ENCODE results near the gene WDR93. TPM values are rescaled to one million over a fixed set of nuclear protein-coding genes. Genes with fewer than 3 reads are reported as not detected.
"Not testable (repeated sequence)": the region's sequence is repeated elsewhere in the genome, so short reads cannot be mapped to it uniquely, and the experiment has no call there.

WDR93 gene
- total and polyA plus RNA-seq, 5 experiments from 2014 or later = 0.19 to 0.33 TPM; not detected in 3

GRCh38 chr15:89774492-89774891, 83.9 kb downstream of the WDR93 start:
- peaks cover 4 to 37% (median 15%) of the 10 kb centered on the region in 5 donors for H3K27me3 Mint-ChIP-seq
- no peak overlapping the region for H3K4me3 Mint-ChIP-seq
- H3K27ac Mint-ChIP-seq = no peak overlapping the region
- ATAC-seq (no peak), DNase-seq (no peak)
- peaks cover 0 to 2% (median 0%) of the 10 kb centered on the region in 4 donors for H3K4me1 Mint-ChIP-seq
- no peaks in the 10 kb centered on the region for H3K9me3 Mint-ChIP-seq
- no peaks in the 10 kb centered on the region for H3K36me3 Mint-ChIP-seq
- POLR2A ChIA-PET = no interaction called here

- ATAC-seq (no peak), DNase-seq (no peak)
- POLR2A ChIA-PET = no interaction called here
- Mint-ChIP-seq H3K4me3 (peak overlapping the region in 7 of 10 donors; percentile 14 to 57 (median 24)), H3K36me3 (no peaks in the 10 kb centered on the region), H3K9me3 (no peaks in the 10 kb centered on the region), H3K27me3 (peaks cover 7 to 42% (median 25%) of the 10 kb centered on the region in 5 donors), H3K4me1 (peaks cover 0 to 4% (median 2%) of the 10 kb centered on the region in 4 donors), H3K27ac (no peak overlapping the region)
Measured at GRCh38 chr15:89775815-89776214, 85.2 kb downstream of the WDR93 start.

GRCh38 chr15:89776274-89777072, 85.9 kb downstream of the WDR93 start, which contains the start of gene MESP2:
Gene MESP2 (plus strand): TSS chr15:89776332. CDS start chr15:89776358, 26 bp downstream.
- peaks cover 0 to 10% (median 2%) of the 10 kb centered on the region in 4 donors for H3K4me1 Mint-ChIP-seq
- no peak within 1 kb of the TSS for H3K27ac Mint-ChIP-seq
- peak within 1 kb of the TSS in 9 of 10 donors; percentile 34 to 64 (median 55) for H3K4me3 Mint-ChIP-seq
- DNase-seq = peak in 7 of 10 donors; percentile 6 to 39 (median 35)
- peaks cover 7 to 48% (median 28%) of the 10 kb centered on the region in 5 donors for H3K27me3 Mint-ChIP-seq
- H3K36me3 Mint-ChIP-seq = no peaks in the 10 kb centered on the region
- no peaks in the 10 kb centered on the region for H3K9me3 Mint-ChIP-seq
- peak; percentile 29 to 62 for ATAC-seq
- POLR2A ChIA-PET = no interaction called here

GRCh38 chr15:89777073-89777751, 86.6 kb downstream of the WDR93 start:
- no peaks in the 10 kb centered on the region for H3K36me3 Mint-ChIP-seq
- H3K27me3 Mint-ChIP-seq = peaks cover 7 to 50% (median 28%) of the 10 kb centered on the region in 5 donors
- no peak overlapping the region for H3K27ac Mint-ChIP-seq
- POLR2A ChIA-PET = no interaction called here
- H3K9me3 Mint-ChIP-seq = no peaks in the 10 kb centered on the region
- peak overlapping the region in 8 of 10 donors; percentile 32 to 62 (median 42) for H3K4me3 Mint-ChIP-seq
- no peak for ATAC-seq
- DNase-seq = no peak
- H3K4me1 Mint-ChIP-seq = peaks cover 0 to 10% (median 2%) of the 10 kb centered on the region in 4 donors

GRCh38 chr15:89777782-89778380, 87.3 kb downstream of the WDR93 start:
- POLR2A ChIA-PET = interaction anchor here (1.0 kb wide), 1 partner anchor 37 kb away, joined by 3 read pairs; the partner anchor contains the start of gene ANPEP
- ATAC-seq (no peak), DNase-seq (no peak)
- Mint-ChIP-seq H3K4me1 (peaks cover 0 to 10% (median 2%) of the 10 kb centered on the region in 4 donors), H3K9me3 (no peaks in the 10 kb centered on the region), H3K36me3 (no peaks in the 10 kb centered on the region), H3K27me3 (peaks cover 7 to 51% (median 28%) of the 10 kb centered on the region in 5 donors), H3K4me3 (peak overlapping the region in 1 of 10 donors; percentile 56), H3K27ac (no peak overlapping the region)

- POLR2A ChIA-PET = interaction anchor here (1.0 kb wide), 1 partner anchor 36 kb away, joined by 3 read pairs; the partner anchor contains the start of gene ANPEP
- DNase-seq = no peak
- Mint-ChIP-seq H3K36me3 (no peaks in the 10 kb centered on the region), H3K4me3 (no peak overlapping the region), H3K27ac (no peak overlapping the region), H3K27me3 (peaks cover 7 to 51% (median 28%) of the 10 kb centered on the region in 5 donors), H3K9me3 (no peaks in the 10 kb centered on the region), H3K4me1 (peaks cover 0 to 13% (median 2%) of the 10 kb centered on the region in 4 donors)
- ATAC-seq = no peak
Measured at GRCh38 chr15:89778861-89779260, 88.2 kb downstream of the WDR93 start.

- H3K36me3 Mint-ChIP-seq = no peaks in the 10 kb centered on the region
- no peak for ATAC-seq
- no peaks in the 10 kb centered on the region for H3K9me3 Mint-ChIP-seq
- peaks cover 6 to 42% (median 26%) of the 10 kb centered on the region in 5 donors for H3K27me3 Mint-ChIP-seq
- POLR2A ChIA-PET = no interaction called here
- peaks cover 0 to 13% (median 1%) of the 10 kb centered on the region in 4 donors for H3K4me1 Mint-ChIP-seq
- H3K27ac Mint-ChIP-seq = no peak overlapping the region
- no peak overlapping the region for H3K4me3 Mint-ChIP-seq
- no peak for DNase-seq
Measured at GRCh38 chr15:89780601-89781000, 90.0 kb downstream of the WDR93 start.

GRCh38 chr15:89781055-89781454, 90.4 kb downstream of the WDR93 start:
- peaks cover 6 to 40% (median 26%) of the 10 kb centered on the region in 5 donors for H3K27me3 Mint-ChIP-seq
- no peaks in the 10 kb centered on the region for H3K36me3 Mint-ChIP-seq
- no peak overlapping the region for H3K27ac Mint-ChIP-seq
- no peaks in the 10 kb centered on the region for H3K9me3 Mint-ChIP-seq
- POLR2A ChIA-PET = no interaction called here
- H3K4me3 Mint-ChIP-seq = no peak overlapping the region
- DNase-seq (no peak), ATAC-seq (no peak)
- peaks cover 0 to 13% (median 1%) of the 10 kb centered on the region in 4 donors for H3K4me1 Mint-ChIP-seq

GRCh38 chr15:89781891-89782618, 91.4 kb downstream of the WDR93 start:
- ATAC-seq (no peak), DNase-seq (no peak)
- POLR2A ChIA-PET = no interaction called here
- H3K4me3 Mint-ChIP-seq = no peak overlapping the region
- no peaks in the 10 kb centered on the region for H3K9me3 Mint-ChIP-seq
- peak overlapping the region in 1 of 10 donors; percentile 44 for H3K27ac Mint-ChIP-seq
- H3K4me1 Mint-ChIP-seq = peaks cover 0 to 13% (median 1%) of the 10 kb centered on the region in 4 donors
- H3K36me3 Mint-ChIP-seq = no peaks in the 10 kb centered on the region
- H3K27me3 Mint-ChIP-seq = peaks cover 6 to 37% (median 25%) of the 10 kb centered on the region in 5 donors

- peaks cover 0 to 13% (median 1%) of the 10 kb centered on the region in 4 donors for H3K4me1 Mint-ChIP-seq
- POLR2A ChIA-PET, H3K27ac Mint-ChIP-seq, DNase-seq, ATAC-seq, H3K9me3 Mint-ChIP-seq, H3K36me3 Mint-ChIP-seq, H3K4me3 Mint-ChIP-seq: not testable (repeated sequence)
- peaks cover 6 to 37% (median 20%) of the 10 kb centered on the region in 5 donors for H3K27me3 Mint-ChIP-seq
Measured at GRCh38 chr15:89782619-89782950, 92.0 kb downstream of the WDR93 start.

GRCh38 chr15:89783111-89783860, 92.7 kb downstream of the WDR93 start:
- no peak for DNase-seq
- no peak for ATAC-seq
- POLR2A ChIA-PET = no interaction called here
- Mint-ChIP-seq H3K9me3 (peaks cover 0 to 11% (median 7%) of the 10 kb centered on the region in 9 donors), H3K4me3 (no peak overlapping the region), H3K4me1 (peaks cover 0 to 13% (median 1%) of the 10 kb centered on the region in 4 donors), H3K27me3 (peaks cover 6 to 30% (median 18%) of the 10 kb centered on the region in 5 donors), H3K36me3 (peaks cover 0 to 10% (median 0%) of the 10 kb centered on the region in 3 donors), H3K27ac (no peak overlapping the region)
